ENCODE results near the gene FOXE1.

Gene FOXE1

GRCh38 chr9:97874624-97875023 is 21.6 kb downstream of the FOXE1 start:
- H3K9ac ChIP-seq, result no peak overlapping the region
- TF ChIP-seq CTCF (conservative IDR thresholded peaks at IDR 0.05; ENCODE audit: low read depth, low read length), result no peak
- H4K20me1 ChIP-seq (ENCODE audit: insufficient read depth), result no peaks in the 10 kb centered on the region
- H3K27me3 ChIP-seq (ENCODE audit: insufficient read depth, low read depth), result no peaks in the 10 kb centered on the region
- H2AFZ ChIP-seq (ENCODE audit: low read depth), result no peak overlapping the region
- no peak overlapping the region for H3K4me3 ChIP-seq (IDR thresholded peaks at IDR 0.05; ENCODE audit: insufficient read depth, low read depth, low read length)
- H3K4me2 ChIP-seq, result no peak overlapping the region
- no peaks in the 10 kb centered on the region for H3K4me1 ChIP-seq (ENCODE audit: low read depth, poor library complexity, severe bottlenecking)
- H3K36me3 ChIP-seq (ENCODE audit: insufficient read depth), result no peaks in the 10 kb centered on the region
- no peak overlapping the region for H3K27ac ChIP-seq
- no peaks in the 10 kb centered on the region for H3K79me2 ChIP-seq (ENCODE audit: insufficient read depth, low read depth)

GRCh38 chr9:97875111-97875510 is 22.1 kb downstream of the FOXE1 start:
- H3K4me2 ChIP-seq, result no peak overlapping the region

GRCh38 chr9:97876061-97876460 is 23.0 kb downstream of the FOXE1 start:
- Histone ChIP-seq H3K36me3 (ENCODE audit: insufficient read depth) (no peaks in the 10 kb centered on the region), H3K27me3 (ENCODE audit: insufficient read depth, low read depth) (no peaks in the 10 kb centered on the region), H3K9ac (no peak overlapping the region), H3K4me2 (no peak overlapping the region), H4K20me1 (ENCODE audit: insufficient read depth) (no peaks in the 10 kb centered on the region), H3K4me1 (ENCODE audit: low read depth, poor library complexity, severe bottlenecking) (no peaks in the 10 kb centered on the region), H3K27ac (no peak overlapping the region), H3K79me2 (ENCODE audit: insufficient read depth, low read depth) (no peaks in the 10 kb centered on the region), H3K4me3 (IDR thresholded peaks at IDR 0.05; ENCODE audit: insufficient read depth, low read depth, low read length) (no peak overlapping the region), H2AFZ (ENCODE audit: low read depth) (no peak overlapping the region)
- TF ChIP-seq CTCF (conservative IDR thresholded peaks at IDR 0.05; ENCODE audit: low read depth, low read length), result no peak

More at GRCh38 chr9:97875111-97875510, 22.1 kb downstream of the FOXE1 start:
- Histone ChIP-seq H3K79me2 (ENCODE audit: insufficient read depth, low read depth) (no peaks in the 10 kb centered on the region), H3K27me3 (ENCODE audit: insufficient read depth, low read depth) (no peaks in the 10 kb centered on the region), H3K4me3 (IDR thresholded peaks at IDR 0.05; ENCODE audit: insufficient read depth, low read depth, low read length) (no peak overlapping the region), H2AFZ (ENCODE audit: low read depth) (no peak overlapping the region), H3K9ac (no peak overlapping the region), H3K27ac (no peak overlapping the region), H4K20me1 (ENCODE audit: insufficient read depth) (no peaks in the 10 kb centered on the region), H3K4me1 (ENCODE audit: low read depth, poor library complexity, severe bottlenecking) (no peaks in the 10 kb centered on the region), H3K36me3 (ENCODE audit: insufficient read depth) (no peaks in the 10 kb centered on the region)
- no peak for TF ChIP-seq CTCF (conservative IDR thresholded peaks at IDR 0.05; ENCODE audit: low read depth, low read length)

GRCh38 chr9:97880336-97880735 is 27.3 kb downstream of the FOXE1 start:
- no peak overlapping the region for H3K27ac ChIP-seq
- H3K27me3 ChIP-seq (ENCODE audit: insufficient read depth, low read depth), result no peaks in the 10 kb centered on the region

More at GRCh38 chr9:97880336-97880735, 27.3 kb downstream of the FOXE1 start:
- no peak overlapping the region for H2AFZ ChIP-seq (ENCODE audit: low read depth)
- no peaks in the 10 kb centered on the region for H3K79me2 ChIP-seq (ENCODE audit: insufficient read depth, low read depth)
- H3K36me3 ChIP-seq (ENCODE audit: insufficient read depth), result no peaks in the 10 kb centered on the region
- H3K9ac ChIP-seq, result no peak overlapping the region
- H3K4me3 ChIP-seq (IDR thresholded peaks at IDR 0.05; ENCODE audit: insufficient read depth, low read depth, low read length), result no peak overlapping the region
- TF ChIP-seq CTCF (conservative IDR thresholded peaks at IDR 0.05; ENCODE audit: low read depth, low read length), result no peak
- H3K4me1 ChIP-seq (ENCODE audit: low read depth, poor library complexity, severe bottlenecking), result no peaks in the 10 kb centered on the region
- H4K20me1 ChIP-seq (ENCODE audit: insufficient read depth), result no peaks in the 10 kb centered on the region
- H3K4me2 ChIP-seq, result no peak overlapping the region
